HepG2 (cell line): ENCODE measurements around the gene RAC3. TPM values are rescaled to one million over a fixed set of nuclear protein-coding genes. Genes with fewer than 3 reads are reported as not detected.

Experiments used
- ASH2L ChIP-seq: fragments of 300-600, 200-600 bp; sonication (generic); IDR thresholded peaks from 2 replicates; pipeline ENCODE4 v1.7.0; 2017; ENCODE audit warnings: low read depth, mild to moderate bottlenecking, moderate library complexity, mixed read lengths, low read length; ENCODE audit not compliant: insufficient read length
- CCDC6 ChIP-seq: sonication (generic); formaldehyde crosslinking; IDR thresholded peaks from 2 replicates; pipeline ENCODE4 v1.8.1; 2022; ENCODE audit warnings: mild to moderate bottlenecking, missing genetic modification reagents, moderate library complexity
- HIC2 ChIP-seq: sonication (generic); formaldehyde crosslinking; IDR thresholded peaks from 2 replicates; pipeline ENCODE4 v1.9.0; 2022; ENCODE audit warnings: low read depth, missing genetic modification reagents
- MIER2 ChIP-seq: IDR thresholded peaks from 2 replicates; pipeline ENCODE4 v1.6.1; 2016; ENCODE audit warnings: missing biosample characterization, missing genetic modification reagents
- NR2C2 ChIP-seq: sonication (generic); formaldehyde crosslinking; IDR thresholded peaks from 2 replicates; pipeline ENCODE4 v1.4.0; 2020; ENCODE audit warnings: missing genetic modification reagents, mild to moderate bottlenecking, moderate library complexity, borderline replicate concordance
- NR2F6 ChIP-seq, 2 experiments: IDR thresholded peaks; 2 replicates each; pipeline ENCODE4 v1.6.1; 2016; ENCODE audit warnings: antibody characterized with exemption in 1 of 2, mild to moderate bottlenecking in 1 of 2
- THAP9 ChIP-seq: sonication (generic); formaldehyde crosslinking; IDR thresholded peaks from 2 replicates; pipeline ENCODE4; 2020; ENCODE audit warnings: missing genetic modification reagents, mild to moderate bottlenecking, borderline replicate concordance
- ZBTB20 ChIP-seq: sonication (generic); formaldehyde crosslinking; IDR thresholded peaks from 2 replicates; pipeline ENCODE4 v1.8.1; 2023; ENCODE audit warnings: missing genetic modification reagents, low read depth, mild to moderate bottlenecking, borderline replicate concordance
- ZFP62 ChIP-seq: sonication (generic); formaldehyde crosslinking; IDR thresholded peaks from 2 replicates; pipeline ENCODE4 v1.4.0; 2020; ENCODE audit warnings: missing genetic modification reagents
- ZHX2 ChIP-seq, 2 experiments: sonication (generic) in 1 of 2; formaldehyde crosslinking in 1 of 2; IDR thresholded peaks; 2 replicates each; pipeline versions ENCODE4 v1.6.1 to v1.9.0; 2014 to 2022; ENCODE audit warnings: antibody characterized with exemption in 1 of 2, borderline replicate concordance in 1 of 2, inconsistent platforms in 1 of 2, low read depth in 1 of 2, missing genetic modification reagents in 1 of 2
- ZNF207 ChIP-seq: fragments of 450-650 bp; IDR thresholded peaks from 2 replicates; pipeline ENCODE4 v1.6.1; 2016; ENCODE audit warnings: antibody characterized with exemption, borderline replicate concordance
- ZNF335 ChIP-seq: sonication (generic); formaldehyde crosslinking; IDR thresholded peaks from 2 replicates; pipeline ENCODE4 v1.4.0; 2020; ENCODE audit warnings: missing genetic modification reagents
- ZNF468 ChIP-seq: sonication (generic); formaldehyde crosslinking; IDR thresholded peaks from 2 replicates; pipeline ENCODE4 v1.8.0; 2022; ENCODE audit warnings: mild to moderate bottlenecking, moderate library complexity, missing genetic modification reagents
- ZNF746 ChIP-seq: sonication (generic); formaldehyde crosslinking; IDR thresholded peaks from 2 replicates; pipeline ENCODE4 v1.8.0; 2022; ENCODE audit warnings: mild to moderate bottlenecking, missing genetic modification reagents
- ZNF768 ChIP-seq: sonication (generic); formaldehyde crosslinking; IDR thresholded peaks from 2 replicates; pipeline ENCODE4 v1.4.0; 2020; ENCODE audit warnings: missing genetic modification reagents
- polyA plus RNA-seq, 8 experiments: library from polyadenylated mRNA; depleted of rRNA in 3 of 8; stranded (reverse) in 7 of 8; unstranded in 1 of 8; fragments of >200 nt; fragmentation: Illumina TruSeq in 4 of 8; extraction: Trizol in 4 of 8; gene quantifications; 2 replicates each; pipeline versions ENCODE4 v1.2.1 to v1.2.3, GENCODE V29; 2011 to 2016; ENCODE audit warnings: low read depth in 4 of 8, missing spikeins in 1 of 8, mixed read lengths in 1 of 8; ENCODE audit not compliant: insufficient read depth in 1 of 8
- total RNA-seq, 5 experiments: library from RNA; depleted of rRNA; stranded (reverse); fragments of >200 nt; fragmentation: Illumina TruSeq; extraction: Trizol; gene quantifications; 2 replicates each; pipeline ENCODE4 v1.2.3, GENCODE V29; 2016; ENCODE audit warnings: low read depth in 1 of 5
- TF ChIP-seq, protein P1 (sequence below): sonication (generic); formaldehyde crosslinking; IDR thresholded peaks from 2 replicates; pipeline ENCODE4 v1.8.1; 2023; ENCODE audit warnings: mild to moderate bottlenecking, missing genetic modification reagents

The RAC3 gene
- total and polyA plus RNA-seq, 2 of the 13 experiments (the other 11 are each of a cell fraction or from before 2014, with no cell fraction given), result 10.5 to 21.3 TPM

DNA sequence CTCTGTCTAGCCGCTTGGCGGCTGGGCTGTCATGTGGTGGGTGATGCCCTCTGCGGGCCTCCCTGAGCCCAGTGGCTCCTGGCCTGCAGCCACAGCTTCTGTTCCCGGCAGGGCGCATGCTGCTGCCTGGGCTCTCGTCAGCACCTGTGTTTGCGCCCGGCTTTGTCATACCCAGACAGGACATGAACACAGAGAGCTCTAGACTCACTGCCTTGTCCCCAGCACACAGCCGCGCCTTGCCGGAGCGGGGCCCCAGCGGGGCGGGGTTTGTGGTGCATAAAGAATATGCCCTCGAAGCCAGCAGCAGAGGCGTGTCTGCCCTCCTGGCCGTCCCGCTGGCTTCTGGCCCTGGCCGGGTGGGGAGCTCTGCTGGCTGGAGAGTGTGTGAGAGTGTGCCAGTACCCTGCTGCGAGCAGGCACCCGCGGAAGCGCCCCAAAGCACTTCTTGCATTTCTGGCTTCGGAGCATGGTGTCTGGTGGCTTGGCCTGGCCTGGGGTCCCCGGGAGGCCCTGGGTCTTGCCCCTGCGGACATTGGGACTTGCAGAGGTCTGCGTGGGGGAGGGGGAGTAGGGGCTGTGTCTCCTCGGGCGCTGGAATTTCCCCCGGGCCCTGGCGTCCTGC, 39.7 kb upstream of the RAC3 start (continued):
- TF ChIP-seq ZHX2 (IDR thresholded peaks at IDR 0.05; ENCODE audit: low read depth) (no peak), ZHX2 (CRISPR knock-in tag; IDR thresholded peaks at IDR 0.05; ENCODE audit: borderline replicate concordance) (no peak; the same call in 1 of the 2 replicates), THAP9 (CRISPR knock-in tag) (peak; percentile 18), NR2C2 (peak; percentile 32; the same call in 1 of the 2 replicates), ZNF207 (no peak), ZBTB20 (CRISPR knock-in tag) (no peak), ASH2L (peak; percentile 74), HIC2 (CRISPR knock-in tag) (peak; percentile 96), CCDC6 (CRISPR knock-in tag) (peak; percentile 82), ZNF468 (CRISPR knock-in tag) (0 out of 2 replicates have a peak, but pooled peaks have one; percentile 61), MIER2 (CRISPR knock-in tag) (peak; percentile 60; the same call in 1 of the 2 replicates), ZNF746 (peak; percentile 67), ZFP62 (CRISPR knock-in tag) (no peak; the same call in 1 of the 2 replicates), ZNF768 (peak; percentile 97), NR2F6 (IDR thresholded peaks at IDR 0.05) (peak; percentile 26; the same call in 1 of the 2 replicates), NR2F6 (CRISPR knock-in tag; IDR thresholded peaks at IDR 0.05) (peak; percentile 78), ZNF335 (CRISPR knock-in tag) (peak; percentile 87)
- TF ChIP-seq, protein P1, sequence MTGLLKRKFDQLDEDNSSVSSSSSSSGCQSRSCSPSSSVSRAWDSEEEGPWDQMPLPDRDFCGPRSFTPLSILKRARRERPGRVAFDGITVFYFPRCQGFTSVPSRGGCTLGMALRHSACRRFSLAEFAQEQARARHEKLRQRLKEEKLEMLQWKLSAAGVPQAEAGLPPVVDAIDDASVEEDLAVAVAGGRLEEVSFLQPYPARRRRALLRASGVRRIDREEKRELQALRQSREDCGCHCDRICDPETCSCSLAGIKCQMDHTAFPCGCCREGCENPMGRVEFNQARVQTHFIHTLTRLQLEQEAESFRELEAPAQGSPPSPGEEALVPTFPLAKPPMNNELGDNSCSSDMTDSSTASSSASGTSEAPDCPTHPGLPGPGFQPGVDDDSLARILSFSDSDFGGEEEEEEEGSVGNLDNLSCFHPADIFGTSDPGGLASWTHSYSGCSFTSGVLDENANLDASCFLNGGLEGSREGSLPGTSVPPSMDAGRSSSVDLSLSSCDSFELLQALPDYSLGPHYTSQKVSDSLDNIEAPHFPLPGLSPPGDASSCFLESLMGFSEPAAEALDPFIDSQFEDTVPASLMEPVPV (CRISPR knock-in tag), result peak; percentile 95
